H54 (cell line): ENCODE measurements around the gene GJC3.
"Not testable (repeated sequence)": the region's sequence is repeated elsewhere in the genome, so short reads cannot be mapped to it uniquely, and the experiment has no call there.

Experiments used
- DNase-seq: peaks from one replicate; pipeline ENCODE4 v3.0.0; 2011; ENCODE audit warnings: low spot score, mixed read lengths; ENCODE audit not compliant: insufficient read length
- FAIRE-seq: peaks from 3 replicates; lab custom pipeline; 2011; peaks lifted over from hg19 to GRCh38; lab: Jason Lieb, UNC
- POLR2A ChIP-seq: IDR thresholded peaks from 2 replicates; pipeline ENCODE4 v1.6.1; 2011; ENCODE audit warnings: low read depth, mild to moderate bottlenecking, low read length

Gene GJC3, protein sequence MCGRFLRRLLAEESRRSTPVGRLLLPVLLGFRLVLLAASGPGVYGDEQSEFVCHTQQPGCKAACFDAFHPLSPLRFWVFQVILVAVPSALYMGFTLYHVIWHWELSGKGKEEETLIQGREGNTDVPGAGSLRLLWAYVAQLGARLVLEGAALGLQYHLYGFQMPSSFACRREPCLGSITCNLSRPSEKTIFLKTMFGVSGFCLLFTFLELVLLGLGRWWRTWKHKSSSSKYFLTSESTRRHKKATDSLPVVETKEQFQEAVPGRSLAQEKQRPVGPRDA

DNA sequence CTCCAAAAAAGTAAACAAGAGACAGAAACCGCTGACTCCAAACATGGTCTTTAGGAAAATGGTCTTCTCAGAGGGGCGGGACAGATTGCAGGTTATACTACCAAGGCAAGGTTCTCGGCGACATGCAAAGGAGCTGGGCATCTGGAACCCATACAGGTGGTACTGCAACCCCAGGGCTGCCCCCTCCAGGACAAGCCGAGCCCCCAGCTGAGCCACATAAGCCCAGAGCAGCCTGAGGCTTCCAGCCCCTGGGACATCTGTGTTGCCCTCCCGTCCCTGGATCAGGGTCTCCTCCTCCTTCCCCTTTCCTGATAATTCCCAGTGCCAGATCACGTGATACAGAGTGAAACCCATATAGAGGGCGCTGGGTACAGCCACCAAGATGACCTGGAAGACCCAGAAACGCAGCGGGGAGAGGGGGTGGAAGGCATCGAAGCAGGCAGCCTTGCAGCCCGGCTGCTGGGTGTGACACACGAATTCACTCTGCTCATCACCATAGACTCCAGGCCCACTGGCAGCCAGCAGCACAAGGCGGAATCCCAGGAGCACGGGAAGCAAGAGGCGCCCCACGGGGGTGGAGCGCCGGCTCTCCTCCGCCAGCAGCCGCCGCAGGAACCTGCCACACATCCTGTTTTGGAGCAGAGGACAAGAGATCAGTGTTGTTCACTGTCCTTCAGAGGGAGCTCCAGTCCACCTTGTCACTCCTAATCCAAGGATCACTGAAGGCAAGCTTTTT, at the start of gene GJC3:
TSS of gene GJC3 (minus strand) at position 627 of the 736 bp plus-strand sequence. CDS start at position 627, 0 bp downstream.
- TF ChIP-seq POLR2A: no peak
- DNase-seq: no peak
- no peak for FAIRE-seq

DNA sequence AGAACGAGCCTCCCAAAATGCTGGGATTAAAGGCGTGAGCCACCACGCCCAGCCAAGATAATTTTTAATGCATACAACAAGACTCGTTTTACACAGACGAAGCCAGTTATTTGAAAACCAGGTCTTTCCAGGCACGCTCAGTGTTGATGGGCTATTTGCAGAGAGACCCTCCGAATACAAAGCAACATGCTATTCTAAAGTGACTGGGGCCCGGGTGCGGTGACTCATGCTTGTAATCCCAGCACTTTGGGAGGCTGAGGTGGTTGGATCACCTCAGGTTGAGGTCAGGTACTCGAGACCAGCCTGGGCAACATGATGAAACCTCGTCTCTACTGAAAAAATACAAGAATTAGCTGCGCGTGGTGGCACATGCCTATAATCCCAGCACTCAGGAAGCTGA, 47.2 kb upstream of the GJC3 start:
- TF ChIP-seq POLR2A: no peak
- no peak for FAIRE-seq
- no peak for DNase-seq

DNA sequence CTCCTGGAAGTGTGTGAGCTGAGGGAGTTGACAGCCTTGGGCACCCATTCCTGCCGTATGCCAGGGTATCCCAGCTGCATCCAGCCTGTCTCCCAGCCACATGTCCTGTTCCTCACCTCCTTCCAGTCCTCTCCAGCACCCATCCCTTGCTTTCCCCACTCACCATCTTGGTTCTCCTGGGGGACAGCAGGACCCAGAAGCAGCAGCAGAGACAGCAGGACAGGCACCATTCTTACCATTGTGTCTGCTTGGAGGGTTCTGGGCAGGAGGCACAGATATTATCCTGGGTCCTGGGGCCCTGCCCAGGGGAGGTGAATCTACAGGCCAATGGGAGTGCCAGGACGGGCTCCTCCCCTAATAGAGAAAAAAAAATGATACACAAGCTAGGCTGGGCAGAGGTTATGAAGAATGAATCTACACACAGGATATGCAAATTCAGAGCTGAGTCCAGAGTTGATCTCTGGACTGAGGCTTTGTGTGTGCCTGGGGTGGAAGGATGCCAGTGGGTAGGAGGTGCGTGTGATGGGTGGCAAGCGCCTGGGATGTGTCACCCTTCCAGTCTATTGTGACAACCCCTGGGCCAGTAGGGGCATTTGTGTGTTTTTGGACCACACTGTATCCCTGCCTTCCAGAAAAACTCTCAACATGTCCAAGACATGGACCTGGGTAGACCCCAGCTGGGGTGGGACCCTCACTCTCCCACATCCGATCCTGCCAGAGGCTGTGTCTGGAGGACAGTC, 46.5 kb upstream of the GJC3 start, which contains the start of gene AZGP1:
TSS of gene AZGP1 (minus strand) at position 250 of the 740 bp plus-strand sequence. CDS start at position 239, 11 bp downstream.
- no peak for TF ChIP-seq POLR2A
- DNase-seq (peak; percentile 16), FAIRE-seq (no peak)

DNA sequence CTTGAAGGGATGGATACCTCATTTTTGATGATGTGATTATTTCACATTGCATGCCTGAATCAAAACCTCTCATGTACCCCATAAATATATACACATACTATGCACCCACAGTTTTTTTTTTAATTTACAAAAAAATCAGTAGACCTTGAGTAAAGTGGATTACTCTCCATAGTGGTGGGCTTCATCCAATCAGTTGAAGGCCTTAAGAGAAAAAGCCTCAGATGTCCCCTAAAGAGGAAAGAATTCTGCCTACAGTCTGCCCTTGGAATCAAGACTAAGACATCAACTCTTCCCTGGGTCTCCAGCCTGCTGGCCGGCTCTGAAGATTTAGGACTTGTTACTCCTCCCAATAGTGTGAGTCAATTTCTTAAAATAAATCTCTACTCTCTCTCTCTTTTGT, 45.3 kb upstream of the GJC3 start:
- DNase-seq (no peak), FAIRE-seq (no peak)
- no peak for TF ChIP-seq POLR2A

DNA sequence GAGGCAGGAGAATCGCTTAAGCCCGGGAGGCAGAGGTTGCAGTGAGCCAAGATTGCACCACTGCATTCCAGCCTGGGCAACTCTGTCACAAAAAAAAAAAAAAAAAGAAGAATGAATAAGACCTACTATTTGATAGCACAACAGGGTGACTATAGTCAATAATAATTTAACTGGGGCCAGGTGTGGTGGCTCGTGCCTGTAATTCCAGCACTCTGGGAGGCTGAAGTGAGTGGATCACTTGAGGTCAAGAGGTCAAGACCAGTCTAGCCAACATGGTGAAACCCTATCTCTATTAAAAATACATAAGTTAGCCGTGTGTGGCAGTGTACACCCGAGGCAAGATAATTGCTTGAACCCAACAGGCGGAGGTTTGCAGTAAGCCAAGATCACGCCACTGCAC, 44.4 kb upstream of the GJC3 start:
- FAIRE-seq: not testable (repeated sequence)

DNA sequence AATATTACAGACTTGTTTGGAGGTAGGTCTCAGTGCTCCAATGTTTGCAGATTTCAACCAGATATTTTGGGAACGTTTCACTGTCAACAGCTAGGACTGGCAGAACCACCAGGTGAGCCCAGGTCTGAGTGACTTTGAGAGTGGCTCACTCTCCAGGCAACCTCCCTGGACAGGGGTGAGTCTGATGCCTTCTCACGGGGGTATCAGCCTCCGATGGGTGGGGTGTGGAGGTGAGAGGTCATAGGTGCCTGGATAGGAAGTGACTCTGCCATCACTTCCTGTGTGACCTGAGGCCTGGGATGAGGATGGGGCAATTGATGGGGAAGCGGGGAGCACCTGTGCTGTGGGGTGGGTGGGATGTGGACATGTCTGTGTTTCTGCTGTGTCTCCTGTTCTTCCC, 41.8 kb upstream of the GJC3 start:
- no peak for TF ChIP-seq POLR2A
- no peak for DNase-seq
- no peak for FAIRE-seq

More for the DNA sequence above, 44.4 kb upstream of the GJC3 start:
- not testable (repeated sequence) for DNase-seq

DNA sequence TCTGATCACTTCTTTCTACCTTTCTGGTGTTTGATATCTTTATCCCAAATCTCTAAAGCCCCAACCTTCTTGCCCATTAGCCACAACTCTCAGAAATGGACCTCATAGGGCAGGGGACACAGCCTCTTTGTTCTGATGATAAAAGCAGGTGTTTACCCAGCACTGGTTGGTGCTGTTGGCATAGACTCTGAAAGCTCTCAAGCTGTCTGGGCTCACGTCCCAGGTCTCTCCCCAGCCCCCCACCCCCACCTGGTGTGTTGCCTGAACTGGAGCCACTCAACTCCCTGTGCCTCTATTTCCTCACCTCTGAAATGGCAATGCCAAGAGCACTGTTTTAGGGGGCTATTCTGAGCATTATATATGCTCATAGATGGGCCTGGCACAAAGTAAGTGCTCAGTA, 40.4 kb upstream of the GJC3 start:
- not testable (repeated sequence) for FAIRE-seq, DNase-seq

DNA sequence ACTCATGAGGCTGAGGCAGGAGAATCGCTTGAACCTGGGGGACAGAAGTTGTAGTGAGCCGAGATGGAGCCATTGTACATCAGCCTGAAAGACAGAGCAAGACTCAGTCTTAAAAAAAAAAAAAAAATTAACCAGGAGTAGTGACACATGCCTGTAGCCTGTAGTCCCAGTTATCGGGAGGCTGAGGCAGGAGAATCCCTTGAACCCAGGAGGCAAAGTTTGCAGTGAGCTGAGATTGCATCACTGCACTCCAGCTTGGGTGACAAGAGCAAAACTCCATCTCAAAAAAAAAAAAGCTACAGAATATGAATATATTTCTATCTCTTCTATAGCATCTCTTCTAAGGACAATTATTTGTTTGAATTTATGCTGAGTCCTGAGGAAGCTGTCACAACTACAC, 39.9 kb upstream of the GJC3 start:
- FAIRE-seq: no peak
- TF ChIP-seq POLR2A: no peak
- no peak for DNase-seq

DNA sequence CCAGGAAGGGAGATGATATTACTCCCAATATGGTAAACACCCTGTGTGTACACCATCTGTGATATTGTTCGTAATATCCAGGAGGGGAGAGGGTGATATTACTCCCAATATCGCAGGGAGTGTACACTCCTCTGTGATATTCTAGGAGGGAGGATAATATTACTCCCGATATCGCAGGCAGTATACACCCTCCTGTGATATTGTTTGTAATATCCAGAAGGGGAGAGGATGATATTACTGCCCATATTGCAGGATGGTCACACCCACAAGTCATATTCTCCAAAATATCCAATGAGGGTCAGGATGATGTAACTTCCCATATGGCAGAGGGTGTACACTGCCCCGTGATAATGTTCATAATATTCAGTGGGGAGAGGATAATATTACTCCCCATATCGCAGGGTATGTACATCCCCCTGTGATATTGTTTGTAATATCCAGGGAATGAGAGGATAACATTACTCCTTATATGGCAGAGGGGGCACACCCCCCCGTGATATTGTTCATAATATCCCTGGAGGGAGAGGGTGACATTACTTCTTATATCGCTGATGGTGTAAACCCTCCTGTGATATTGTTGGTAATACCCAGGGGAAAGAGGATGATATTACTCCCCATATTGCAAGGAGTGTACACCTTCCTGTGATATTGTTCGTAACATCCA, 29.3 kb upstream of the GJC3 start:
- TF ChIP-seq POLR2A: no peak
- FAIRE-seq (no peak), DNase-seq (no peak)

DNA sequence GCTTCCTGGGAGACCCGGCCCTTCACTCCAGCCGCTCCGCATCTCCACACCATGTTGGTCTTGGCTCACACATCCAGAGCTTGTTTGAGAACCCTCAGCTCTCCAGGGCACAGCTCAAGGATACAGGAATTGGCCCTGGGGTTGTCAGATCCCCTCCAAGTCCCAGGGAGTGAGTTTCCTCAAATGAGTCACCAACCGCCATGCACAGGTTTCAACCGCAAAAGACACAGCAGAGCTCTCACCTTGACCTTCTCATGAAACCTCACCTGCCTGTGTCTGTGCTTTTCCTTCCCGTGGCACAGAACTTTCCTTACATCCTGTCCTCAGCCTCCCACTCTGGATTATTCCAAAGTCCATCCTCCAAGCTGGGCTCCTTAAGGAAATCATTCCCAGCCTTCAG, 25.8 kb upstream of the GJC3 start:
- no peak for TF ChIP-seq POLR2A
- FAIRE-seq: no peak
- DNase-seq: no peak

DNA sequence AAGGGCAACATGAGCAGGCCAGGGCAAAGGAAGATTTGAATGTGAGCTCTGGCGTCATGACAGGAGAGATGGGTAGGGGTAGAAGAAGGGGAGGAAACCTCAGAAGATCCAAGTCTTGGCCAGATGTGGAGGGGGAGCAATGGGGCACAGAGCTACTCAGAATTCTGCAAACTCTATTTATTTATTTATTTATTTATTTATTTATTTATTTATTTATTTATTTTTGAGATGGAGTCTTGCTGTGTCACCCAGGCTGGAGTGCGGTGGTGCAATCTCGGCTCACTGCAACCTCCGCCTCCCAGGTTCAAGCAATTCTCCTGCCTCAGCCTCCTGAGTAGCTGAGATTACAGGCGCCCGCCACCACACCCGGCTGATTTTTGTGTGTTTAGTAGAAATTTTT, 25.2 kb upstream of the GJC3 start:
- not testable (repeated sequence) for FAIRE-seq, DNase-seq

DNA sequence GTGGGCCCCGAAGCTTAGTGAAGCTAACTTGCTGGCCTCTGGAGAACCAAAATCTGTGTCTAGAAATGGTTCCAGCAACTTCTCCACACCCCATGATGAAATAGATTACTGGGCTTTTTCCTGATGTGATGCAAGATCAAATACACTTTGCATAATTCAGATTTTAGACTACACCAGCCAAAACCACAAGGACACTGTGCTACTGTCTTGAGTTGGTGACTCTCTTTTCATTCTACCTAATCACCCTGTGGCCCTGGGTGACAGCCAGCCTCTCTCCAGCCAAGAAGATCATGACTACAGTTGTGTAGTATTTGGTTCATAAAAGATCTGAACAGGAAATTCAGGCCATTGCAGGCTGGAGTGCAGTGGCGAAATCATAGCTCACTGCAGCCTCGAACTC, 24.2 kb upstream of the GJC3 start:
- TF ChIP-seq POLR2A: no peak
- no peak for FAIRE-seq
- DNase-seq: no peak

DNA sequence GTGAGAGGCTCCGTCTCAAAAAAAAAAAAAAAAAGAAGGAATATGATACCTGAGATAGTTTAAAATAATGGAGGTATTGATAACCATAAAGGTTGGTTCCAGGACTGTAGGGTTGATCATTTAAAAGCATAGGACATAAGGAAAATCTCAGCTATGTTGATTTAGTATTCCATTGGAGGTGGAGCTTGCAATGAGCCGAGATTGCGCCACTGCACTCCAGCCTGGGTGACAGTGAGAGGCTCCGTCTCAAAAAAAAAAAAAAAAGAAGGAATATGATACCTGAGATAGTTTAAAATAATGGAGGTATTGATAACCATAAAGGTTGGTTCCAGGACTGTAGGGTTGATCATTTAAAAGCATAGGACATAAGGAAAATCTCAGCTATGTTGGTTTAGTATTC, 23.2 kb upstream of the GJC3 start:
- DNase-seq, FAIRE-seq: not testable (repeated sequence)

DNA sequence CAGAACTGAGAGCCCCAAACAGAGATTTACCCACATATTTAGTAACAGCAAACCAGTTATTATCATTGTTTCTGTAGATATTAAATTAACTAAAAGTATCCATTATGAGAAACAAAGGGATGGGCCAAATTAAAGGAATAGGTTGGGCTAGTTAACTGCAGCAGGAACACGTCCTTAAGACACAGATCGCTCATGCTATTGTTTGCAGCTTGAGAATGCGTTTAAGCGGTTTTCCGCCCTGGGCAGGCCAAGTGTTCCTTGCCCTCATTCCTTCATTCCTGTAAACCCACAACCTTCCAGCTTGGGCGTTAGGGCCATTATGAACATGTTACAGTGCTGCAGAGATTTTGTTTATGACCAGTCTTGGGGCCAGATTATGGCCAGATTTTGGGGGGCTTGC, 21.4 kb upstream of the GJC3 start:
- not testable (repeated sequence) for FAIRE-seq, DNase-seq
